Measurements from ENCODE around the gene DPYD.

DPYD gene

DNA sequence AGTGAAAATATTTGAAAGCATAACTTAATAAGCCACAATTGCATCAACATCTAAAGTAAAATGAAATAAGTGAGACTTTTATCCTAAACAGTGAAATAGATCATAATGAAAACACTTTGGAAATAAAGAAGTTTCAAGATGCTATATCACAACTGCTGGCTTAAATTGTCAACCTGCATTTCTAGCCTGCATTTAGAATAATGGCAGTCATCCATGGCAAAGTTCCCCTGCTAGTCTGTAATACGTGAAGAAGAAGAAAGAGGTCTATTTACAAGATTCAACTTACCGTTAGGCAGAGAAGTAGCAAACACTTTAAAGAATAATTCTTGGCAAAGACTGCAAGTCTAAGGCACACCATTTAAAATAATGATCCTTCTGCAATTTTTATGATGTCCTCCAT is 133.6 kb downstream of the DPYD start:
- H3K27ac ChIP-seq: no peak overlapping the region
- TF ChIP-seq CTCF (conservative IDR thresholded peaks at IDR 0.05): no peak

- no peak overlapping the region for H3K27ac ChIP-seq
- TF ChIP-seq CTCF (conservative IDR thresholded peaks at IDR 0.05): no peak
These were observed 136.2 kb downstream of the DPYD start for GRCh38 chr1:97784661-97785060.

- no peak overlapping the region for H3K27ac ChIP-seq
- TF ChIP-seq CTCF (conservative IDR thresholded peaks at IDR 0.05): no peak
These were observed 137.1 kb downstream of the DPYD start for GRCh38 chr1:97783751-97784150.

DNA sequence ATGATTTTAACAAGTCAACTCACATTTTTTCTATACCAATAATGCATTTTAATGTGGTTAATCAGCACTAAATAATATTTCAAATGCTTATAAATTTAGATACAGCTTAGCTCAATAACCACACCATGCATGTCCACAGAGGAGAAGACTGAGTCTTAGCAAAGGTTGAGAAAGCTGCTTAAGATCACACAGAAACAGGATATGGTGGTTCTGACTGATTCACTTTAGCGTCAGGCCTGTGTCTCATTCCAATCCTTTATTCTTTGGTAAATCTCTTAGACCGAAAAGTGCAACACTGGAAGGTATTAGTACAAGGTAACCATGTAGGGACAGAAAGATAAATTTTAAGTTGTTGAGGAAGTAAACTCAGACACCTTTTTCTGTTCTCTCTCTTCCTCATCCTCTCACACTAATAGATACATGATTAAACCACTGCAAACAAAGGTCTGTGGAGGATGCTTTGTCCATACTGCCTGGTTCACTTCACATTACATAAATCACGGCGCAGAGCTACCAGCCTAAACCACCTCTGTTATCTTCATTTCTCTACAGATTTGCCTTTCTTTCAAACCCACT is 139.0 kb downstream of the DPYD start:
- H3K27ac ChIP-seq: no peak overlapping the region
- no peak for TF ChIP-seq CTCF (conservative IDR thresholded peaks at IDR 0.05)

- H3K27ac ChIP-seq: no peak overlapping the region
- no peak for TF ChIP-seq CTCF (conservative IDR thresholded peaks at IDR 0.05)
These were observed 139.9 kb downstream of the DPYD start for GRCh38 chr1:97780884-97781283.

DNA sequence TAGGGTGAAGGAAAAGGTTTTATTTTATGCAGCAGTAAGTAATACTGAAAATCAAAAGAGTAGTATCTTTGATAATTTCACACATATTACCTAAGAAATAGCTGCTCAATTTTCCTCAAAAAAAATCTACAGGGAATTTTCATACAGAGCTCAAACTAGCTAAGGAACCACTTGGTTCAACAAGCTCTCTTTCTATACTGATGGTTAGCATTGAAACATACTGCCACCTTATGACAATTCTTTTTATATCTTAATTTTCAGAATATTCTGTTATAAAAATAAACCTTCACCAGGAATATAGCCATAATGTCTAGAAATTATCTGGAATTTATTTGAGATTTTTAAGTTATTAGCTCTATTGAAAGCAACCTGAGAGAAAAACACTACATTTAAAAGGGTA is 142.1 kb downstream of the DPYD start:
- no peak overlapping the region for H3K27ac ChIP-seq
- peak; percentile 36 for TF ChIP-seq CTCF (conservative IDR thresholded peaks at IDR 0.05)

DNA sequence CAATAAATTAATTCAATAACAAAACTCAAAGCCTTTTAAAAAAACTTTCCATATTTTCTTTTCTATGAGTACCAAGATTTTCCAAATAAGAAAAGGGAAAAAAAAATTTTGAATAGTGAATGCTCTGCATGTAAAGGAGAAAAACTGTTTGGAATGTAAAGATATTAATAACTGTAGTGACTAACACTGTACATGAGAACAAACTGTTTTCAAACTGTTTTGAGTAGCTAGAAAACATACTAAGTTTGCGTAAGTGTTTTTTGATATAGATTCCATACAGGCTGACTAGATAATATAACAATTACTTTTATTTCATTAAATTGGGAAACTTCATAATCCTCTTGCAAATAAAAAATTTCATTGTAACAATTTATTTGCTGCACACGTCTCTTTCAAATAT is 150.5 kb downstream of the DPYD start:
- TF ChIP-seq CTCF (conservative IDR thresholded peaks at IDR 0.05): no peak
- H3K27ac ChIP-seq: no peak overlapping the region

All from VCaP (cell line).